Adrenal gland (tissue), 12 donors: ENCODE results near the gene CALN1. TPM values are rescaled to one million over a fixed set of nuclear protein-coding genes. Genes with fewer than 3 reads are reported as not detected.

Experiments
- DNase-seq, 7 donors: peaks; one replicate each; pipeline ENCODE4 v3.0.0-alpha.2; 2019 to 2020
- H3K27ac ChIP-seq, 5 donors: fragments of 200-600 bp; sonication (generic) in 4 of 5; 1 replicate in 3 of 5; 2 replicates in 2 of 5; pipeline versions ENCODE4 v1.5.1 to v1.8.0; 2016 to 2020; ENCODE audit warnings: mild to moderate bottlenecking in 1 of 5
- H3K27me3 ChIP-seq: fragments of 200-600 bp; 2 replicates; pipeline ENCODE4 v1.8.0; 2021
- H3K36me3 ChIP-seq, 2 donors: fragments of 200-600 bp; replicated peaks in 1 of 2; 1 replicate in 1 of 2; 2 replicates in 1 of 2; pipeline versions ENCODE4 v1.5.1 to v1.8.0; 2018 to 2022
- H3K4me1 ChIP-seq, 2 donors: fragments of 200-600 bp; replicated peaks in 1 of 2; 1 replicate in 1 of 2; 2 replicates in 1 of 2; pipeline versions ENCODE4 v1.5.1 to v1.8.0; 2018 to 2021
- H3K4me3 ChIP-seq, 4 donors: fragments of 200-600 bp; sonication (generic) in 3 of 4; one replicate each; pipeline ENCODE4 v1.5.1; 2016 to 2018
- H3K9me3 ChIP-seq, 3 donors: fragments of 200-600 bp; sonication (generic) in 1 of 3; replicated peaks in 1 of 3; 1 replicate in 2 of 3; 2 replicates in 1 of 3; pipeline versions ENCODE4 v1.5.1 to v1.8.0; 2016 to 2021
- CTCF ChIP-seq, 6 experiments: fragments of 450-650 bp in 4 of 6; fragments of 200-600 bp in 2 of 6; sonication (generic) in 1 of 6; IDR thresholded peaks; 1 replicate in 5 of 6; 2 replicates in 1 of 6; pipeline versions ENCODE4 v1.5.1 to v1.8.0; 2016 to 2021; ENCODE audit warnings: antibody characterized with exemption in 6 of 6, mild to moderate bottlenecking in 2 of 6, moderate library complexity in 1 of 6
- POLR2A ChIP-seq, 2 donors: fragments of 450-650 bp; IDR thresholded peaks; one replicate each; pipeline ENCODE4 v1.6.1; 2017; ENCODE audit warnings: antibody characterized with exemption in 2 of 2, mild to moderate bottlenecking in 2 of 2, moderate library complexity in 1 of 2
- WGBS, 4 donors: extraction: QIAGEN DNeasy Blood & Tissue Kit in 2 of 4; methylation state at CpG; one replicate each; pipeline versions ENCODE4 v1.1.5 to v1.1.7; 2013 to 2017; 5-methylcytosine and 5-hydroxymethylcytosine counted together
- intact Hi-C, 2 donors: fragments of 100-400 bp; cut with DNase I; formaldehyde crosslinking; loops; one replicate each; pipeline versions ENCODE4 v1.14.1 to v1.15.0; 2022 to 2023
- polyA plus RNA-seq, 3 donors: library from polyadenylated mRNA; stranded (reverse); fragments of 200-250 nt in 2 of 3; fragments of 350-450 nt in 1 of 3; fragmentation: Illumina TruSeq in 1 of 3; extraction: RNeasy Lipid Tissue Mini Kit (QIAGEN cat#74804) in 1 of 3; gene quantifications; one replicate each; pipeline ENCODE4 v1.2.3, GENCODE V29; 2013 to 2014
- total RNA-seq, 9 donors: library from RNA; depleted of rRNA in 4 of 9; stranded (reverse); fragments of >200 nt in 4 of 9; fragments of 120-200 nt in 1 of 9; fragmentation: NEBNext Ultra II Directional in 1 of 9; extraction: Animal tissue kit (Norgen Biotek cat#: 25700) in 1 of 9; gene quantifications; one replicate each; pipeline versions ENCODE4 v1.1.0 to v1.2.4, GENCODE V29; 2013 to 2023
- donor health status: healthy with polysubstance abuse.
- donor health status: Bipolar disorder and iron deficiency.
- donor health status: DM: yes; HTN: yes; CAD: no.
- donor health status: DM: no; HTN: no; CAD: no.
- donor health status: DM: no; HTN: no; CAD: no.
- donor health status: DM: yes; HTN: yes; CAD: no.

CALN1 gene
- total and polyA plus RNA-seq, 12 donors = 4.3 to 51.5 (median 15.2) TPM

GRCh38 chr7:71905821-71906220 lies 506.3 kb downstream of the CALN1 start:
- H3K27me3 ChIP-seq = no peaks in the 10 kb centered on the region
- no peaks in the 10 kb centered on the region for H3K4me1 ChIP-seq
- H3K4me3 ChIP-seq = no peak overlapping the region
- DNase-seq = no peak
- H3K36me3 ChIP-seq = no peaks in the 10 kb centered on the region
- WGBS, 4 donors = 89 to 93% (median 91%) methylated on average over 1 of the region's 1 CpG
- no peaks in the 10 kb centered on the region for H3K9me3 ChIP-seq
- intact Hi-C loops = no loop called here
- no peak overlapping the region for H3K27ac ChIP-seq
- no peak for TF ChIP-seq POLR2A (IDR thresholded peaks at IDR 0.05)
- no peak for TF ChIP-seq CTCF (IDR thresholded peaks at IDR 0.05)

GRCh38 chr7:71904484-71904883 lies 507.7 kb downstream of the CALN1 start:
- TF ChIP-seq POLR2A (IDR thresholded peaks at IDR 0.05) (no peak), CTCF (IDR thresholded peaks at IDR 0.05) (no peak)
- H3K4me3 ChIP-seq = no peak overlapping the region
- H3K9me3 ChIP-seq = no peaks in the 10 kb centered on the region
- intact Hi-C loops = no loop called here
- no peaks in the 10 kb centered on the region for H3K36me3 ChIP-seq
- no peak overlapping the region for H3K27ac ChIP-seq
- WGBS, 4 donors = 80 to 93% (median 89%) methylated on average over 4 of the region's 4 CpGs
- no peaks in the 10 kb centered on the region for H3K4me1 ChIP-seq
- DNase-seq = no peak
- no peaks in the 10 kb centered on the region for H3K27me3 ChIP-seq

- intact Hi-C loops = no loop called here
- Histone ChIP-seq H3K27ac (no peak overlapping the region), H3K4me3 (no peak overlapping the region), H3K4me1 (no peaks in the 10 kb centered on the region), H3K27me3 (no peaks in the 10 kb centered on the region), H3K9me3 (no peaks in the 10 kb centered on the region), H3K36me3 (no peaks in the 10 kb centered on the region)
- no peak for TF ChIP-seq CTCF (IDR thresholded peaks at IDR 0.05)
- WGBS, 4 donors = 72 to 87% (median 82%) methylated on average over 3 of the region's 3 CpGs
- no peak for DNase-seq
These were observed 511.6 kb downstream of the CALN1 start for GRCh38 chr7:71900556-71900955.

- no peaks in the 10 kb centered on the region for H3K36me3 ChIP-seq
- WGBS, 4 donors = 72 to 80% (median 78%) methylated on average over 2 of the region's 2 CpGs
- H3K27me3 ChIP-seq = no peaks in the 10 kb centered on the region
- no peak overlapping the region for H3K4me3 ChIP-seq
- no peaks in the 10 kb centered on the region for H3K9me3 ChIP-seq
- no peak for DNase-seq
- no peaks in the 10 kb centered on the region for H3K4me1 ChIP-seq
- no peak for TF ChIP-seq POLR2A (IDR thresholded peaks at IDR 0.05)
- TF ChIP-seq CTCF (IDR thresholded peaks at IDR 0.05) = no peak
- intact Hi-C loops = no loop called here
- H3K27ac ChIP-seq = no peak overlapping the region
These were observed 515.6 kb downstream of the CALN1 start for GRCh38 chr7:71896535-71896934.
